Measurements from ENCODE around the gene NCR3LG1.

The NCR3LG1 gene

GRCh38 chr11:17401316-17401715 lies 49.7 kb downstream of the NCR3LG1 start:
- TF ChIP-seq PPARA (CRISPR knock-in tag; IDR thresholded peaks at IDR 0.05; ENCODE audit: borderline replicate concordance) (no peak), ZNF70 (CRISPR knock-in tag; IDR thresholded peaks at IDR 0.05) (no peak), RARB (CRISPR knock-in tag; IDR thresholded peaks at IDR 0.05) (no peak), ZC3H10 (CRISPR knock-in tag; IDR thresholded peaks at IDR 0.05) (no peak), ZNF565 (CRISPR knock-in tag; conservative IDR thresholded peaks at IDR 0.05; ENCODE audit: low read depth) (no peak), ZNF8 (CRISPR knock-in tag; IDR thresholded peaks at IDR 0.05) (no peak), ARNTL (CRISPR knock-in tag; IDR thresholded peaks at IDR 0.05; ENCODE audit: borderline replicate concordance, low read depth) (no peak), ZFP3 (CRISPR knock-in tag; IDR thresholded peaks at IDR 0.05) (no peak), OSR1 (CRISPR knock-in tag; IDR thresholded peaks at IDR 0.05) (no peak), TCF4 (CRISPR knock-in tag; IDR thresholded peaks at IDR 0.05; ENCODE audit: borderline replicate concordance) (no peak), CSDC2 (CRISPR knock-in tag; IDR thresholded peaks at IDR 0.05) (no peak), ISL1 (CRISPR knock-in tag; IDR thresholded peaks at IDR 0.05) (no peak), BACH2 (CRISPR knock-in tag; IDR thresholded peaks at IDR 0.05; ENCODE audit: borderline replicate concordance) (no peak), TOX (CRISPR knock-in tag; IDR thresholded peaks at IDR 0.05; ENCODE audit: borderline replicate concordance) (no peak), PATZ1 (CRISPR knock-in tag; IDR thresholded peaks at IDR 0.05; ENCODE audit: borderline replicate concordance) (no peak)
- ATAC-seq, result no peak

GRCh38 chr11:17401841-17402240 lies 50.2 kb downstream of the NCR3LG1 start:
- no peak for ATAC-seq

GRCh38 chr11:17402486-17402885 lies 50.9 kb downstream of the NCR3LG1 start:
- no peak for TF ChIP-seq GLIS3 (CRISPR knock-in tag; IDR thresholded peaks at IDR 0.05)
- ATAC-seq, result no peak

More at GRCh38 chr11:17401841-17402240, 50.2 kb downstream of the NCR3LG1 start:
- TF ChIP-seq TCF4 (CRISPR knock-in tag; IDR thresholded peaks at IDR 0.05; ENCODE audit: borderline replicate concordance), result no peak
- TF ChIP-seq ARNTL (CRISPR knock-in tag; IDR thresholded peaks at IDR 0.05; ENCODE audit: borderline replicate concordance, low read depth), result no peak
- no peak for TF ChIP-seq GLIS3 (CRISPR knock-in tag; IDR thresholded peaks at IDR 0.05)
- TF ChIP-seq TOX (CRISPR knock-in tag; IDR thresholded peaks at IDR 0.05; ENCODE audit: borderline replicate concordance), result no peak
- TF ChIP-seq CSDC2 (CRISPR knock-in tag; IDR thresholded peaks at IDR 0.05), result no peak
- no peak for TF ChIP-seq PPARA (CRISPR knock-in tag; IDR thresholded peaks at IDR 0.05; ENCODE audit: borderline replicate concordance)
- TF ChIP-seq, protein P1, sequence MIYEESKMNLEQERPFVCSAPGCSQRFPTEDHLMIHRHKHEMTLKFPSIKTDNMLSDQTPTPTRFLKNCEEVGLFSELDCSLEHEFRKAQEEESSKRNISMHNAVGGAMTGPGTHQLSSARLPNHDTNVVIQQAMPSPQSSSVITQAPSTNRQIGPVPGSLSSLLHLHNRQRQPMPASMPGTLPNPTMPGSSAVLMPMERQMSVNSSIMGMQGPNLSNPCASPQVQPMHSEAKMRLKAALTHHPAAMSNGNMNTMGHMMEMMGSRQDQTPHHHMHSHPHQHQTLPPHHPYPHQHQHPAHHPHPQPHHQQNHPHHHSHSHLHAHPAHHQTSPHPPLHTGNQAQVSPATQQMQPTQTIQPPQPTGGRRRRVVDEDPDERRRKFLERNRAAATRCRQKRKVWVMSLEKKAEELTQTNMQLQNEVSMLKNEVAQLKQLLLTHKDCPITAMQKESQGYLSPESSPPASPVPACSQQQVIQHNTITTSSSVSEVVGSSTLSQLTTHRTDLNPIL (CRISPR knock-in tag; IDR thresholded peaks at IDR 0.05; ENCODE audit: low read depth), result no peak
- TF ChIP-seq RARB (CRISPR knock-in tag; IDR thresholded peaks at IDR 0.05), result no peak
- TF ChIP-seq PATZ1 (CRISPR knock-in tag; IDR thresholded peaks at IDR 0.05; ENCODE audit: borderline replicate concordance), result no peak
- no peak for TF ChIP-seq ZFP30 (CRISPR knock-in tag; IDR thresholded peaks at IDR 0.05)
- no peak for TF ChIP-seq ZFP3 (CRISPR knock-in tag; IDR thresholded peaks at IDR 0.05)

DNA sequence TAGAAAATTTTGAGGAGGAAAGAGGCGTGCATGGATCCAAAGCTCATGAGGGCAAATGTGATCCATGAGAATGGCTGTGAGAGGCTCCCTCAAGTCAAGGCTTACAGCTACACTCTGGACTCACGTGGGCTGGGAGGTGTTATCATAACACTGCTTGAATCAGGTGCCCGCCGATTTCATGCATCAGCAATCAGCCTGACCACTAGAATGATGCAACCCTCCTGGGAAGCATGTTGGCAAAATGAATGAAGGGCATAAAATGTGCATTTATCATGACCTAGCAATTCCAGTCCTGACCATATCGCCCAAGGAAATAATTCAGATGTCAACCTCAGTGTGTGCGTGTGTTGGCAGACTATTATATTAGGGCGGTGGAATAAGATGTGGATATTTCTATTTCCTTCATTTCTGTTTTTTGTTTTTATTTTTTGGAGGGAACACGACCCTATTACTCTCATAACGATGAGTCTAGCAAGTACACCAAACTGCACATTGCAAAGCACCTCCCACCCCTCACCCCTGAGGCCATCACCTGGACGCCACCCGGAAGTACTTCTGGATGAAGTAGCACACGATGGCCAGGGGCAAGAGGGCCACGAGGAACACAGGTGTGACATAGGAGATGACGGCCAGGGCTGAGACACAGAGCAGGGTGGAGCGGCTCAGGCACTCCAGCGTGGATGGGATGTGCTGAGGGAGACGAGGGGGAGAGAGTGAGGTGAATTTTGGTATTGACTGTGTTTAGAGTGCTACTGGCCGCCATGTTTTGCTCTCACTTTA lies 52.6 kb downstream of the NCR3LG1 start:
- no peak for TF ChIP-seq SNAI2 (CRISPR knock-in tag; IDR thresholded peaks at IDR 0.05)
- TF ChIP-seq GLIS3 (CRISPR knock-in tag; IDR thresholded peaks at IDR 0.05), result no peak
- no peak for TF ChIP-seq TSHZ2 (CRISPR knock-in tag; IDR thresholded peaks at IDR 0.05)
- TF ChIP-seq PPARA (CRISPR knock-in tag; IDR thresholded peaks at IDR 0.05; ENCODE audit: borderline replicate concordance), result no peak
- ATAC-seq, result no peak
